ENCODE measurements around the gene RHBDD3. TPM values are rescaled to one million over a fixed set of nuclear protein-coding genes. Genes with fewer than 3 reads are reported as not detected.

Gene RHBDD3
- total and polyA plus RNA-seq, 2 donors (not counting 1 experiment from before 2014, with no cell fraction given), result 11.9 to 12.5 TPM

DNA sequence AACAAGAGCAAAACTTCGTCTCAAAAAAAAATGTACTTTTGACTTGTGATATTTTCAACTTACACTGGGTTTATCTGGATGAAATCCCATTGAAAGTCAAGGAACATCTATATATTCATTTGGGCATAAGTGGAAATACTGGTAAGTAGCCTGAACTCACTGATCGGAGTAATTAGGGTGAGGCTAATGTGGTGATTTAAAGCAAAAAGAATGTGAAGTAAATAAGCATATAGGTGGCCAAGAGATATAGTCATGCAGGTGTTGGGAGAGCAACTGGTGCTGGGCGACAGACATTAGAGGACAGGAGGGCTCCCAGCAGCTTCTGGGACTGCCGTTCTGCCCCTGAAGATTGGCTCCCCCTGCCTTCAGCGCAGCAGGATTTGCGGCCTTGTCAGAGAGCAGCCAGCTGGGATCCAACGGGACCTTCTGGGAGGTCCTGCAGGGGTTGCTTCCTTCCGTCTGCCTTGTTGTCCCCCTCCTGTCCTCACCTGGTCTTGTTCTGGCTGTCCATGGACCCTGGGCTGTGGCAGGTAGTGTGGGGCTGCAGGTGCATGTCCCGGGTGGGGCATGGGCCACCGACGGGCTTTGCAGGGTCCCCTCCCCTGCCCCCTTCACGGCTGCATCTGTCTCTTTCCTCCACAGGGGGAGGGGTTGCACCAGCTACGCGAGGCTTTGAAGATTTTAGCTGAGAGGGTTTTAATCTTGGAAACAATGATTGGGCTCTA, 14.1 kb downstream of the RHBDD3 start:
- CTCF ChIA-PET, result interaction anchor here (5.1 kb wide), 1 partner anchor 8 kb away, joined by 13 read pairs; no protein-coding TSS in a partner anchor
- H3K27ac Mint-ChIP-seq, result no peak overlapping the region

More for the DNA sequence above, 14.1 kb downstream of the RHBDD3 start:
- no peaks in the 10 kb centered on the region for H3K79me2 ChIP-seq (ENCODE audit: control insufficient read depth, insufficient read depth, low read length)
- H3K4me3 ChIP-seq (ENCODE audit: control extremely low read depth in 1 of 5, extremely low read depth in 1 of 5, insufficient read depth in 1 of 5, low read depth in 2 of 5, low read length in 4 of 5), result no peak overlapping the region
- peaks cover 2% of the 10 kb centered on the region for H3K4me1 Mint-ChIP-seq
- intact Hi-C loops (cut with micrococcal nuclease), result no loop called here
- H3K9me3 Mint-ChIP-seq (ENCODE audit: insufficient read depth), result no peaks in the 10 kb centered on the region
- H3K36me3 ChIP-seq (replicated peaks in 1 of 2; ENCODE audit: control extremely low read depth in 1 of 2, control insufficient read depth in 1 of 2, extremely low read depth in 1 of 2, insufficient read depth in 2 of 2, low read length in 1 of 2), result no peaks in the 10 kb centered on the region
- 94% methylated on average over 9 of the region's 14 CpGs for WGBS (ENCODE audit: insufficient coverage)
- no peak overlapping the region for H3K4me3 Mint-ChIP-seq
- H4K20me1 ChIP-seq (ENCODE audit: control insufficient read depth, insufficient read depth, low read length, poor library complexity, severe bottlenecking), result no peaks in the 10 kb centered on the region
- H3K27ac ChIP-seq (ENCODE audit: low read length in 2 of 2), result no peak overlapping the region
- peaks cover 0 to 12% (median 0%) of the 10 kb centered on the region in 4 experiments for H3K27me3 ChIP-seq (replicated peaks in 1 of 4; ENCODE audit: control extremely low read depth in 1 of 4, control insufficient read depth in 3 of 4, insufficient read depth in 4 of 4, low read length in 3 of 4)
- POLR2A ChIA-PET, result no interaction called here
- H3K4me1 ChIP-seq (ENCODE audit: control insufficient read depth in 2 of 2, insufficient read depth in 2 of 2, low read length in 2 of 2), result no peaks in the 10 kb centered on the region
- TF ChIP-seq EZH2 (IDR thresholded peaks at IDR 0.05; ENCODE audit: borderline replicate concordance, insufficient read depth, low read depth, low read length, poor library complexity, severe bottlenecking), result no peak
- TF ChIP-seq CTCF (IDR thresholded peaks at IDR 0.05), result no peak
- no peak for ATAC-seq (ENCODE audit: low read depth)
- H3K27me3 Mint-ChIP-seq, result peaks cover 5% of the 10 kb centered on the region
- H3K9ac ChIP-seq (ENCODE audit: low read length), result no peak overlapping the region
- no peak overlapping the region for H2AFZ ChIP-seq (ENCODE audit: insufficient read depth, low read depth, low read length, poor library complexity, severe bottlenecking)
- no peaks in the 10 kb centered on the region for H3K9me3 ChIP-seq (ENCODE audit: control extremely low read depth in 1 of 3, control insufficient read depth in 2 of 3, insufficient read depth in 1 of 3, low read length in 2 of 3)
- DNase-seq, result no peak
- no peak overlapping the region for H3K4me2 ChIP-seq (replicated peaks; ENCODE audit: low read depth, low read length, poor library complexity, severe bottlenecking)

Measured in B cell (primary cell).